OCI-LY7 (cell line): ENCODE data around the gene RIMS1. TPM values are rescaled to one million over a fixed set of nuclear protein-coding genes. Genes with fewer than 3 reads are reported as not detected.
"Not testable (repeated sequence)": the region's sequence is repeated elsewhere in the genome, so short reads cannot be mapped to it uniquely, and the experiment has no call there.

Source experiments
- BruUV-seq: library from RNA; stranded (reverse); fragments of 400-500 nt; replicated peaks from 2 replicates; lab custom pipeline; 2021; lab: Mats Ljungman, UMichigan
- CTCF ChIA-PET: fragments of 300-600 bp; sonication (Branson Sonifier 250); formaldehyde crosslinking; loops from one replicate; lab custom pipeline; 2022; ENCODE audit warnings: antibody characterized with exemption; ENCODE audit not compliant: unreplicated experiment; lab: Charles Lee
- POLR2A ChIA-PET: fragments of 300-600 bp; sonication (Branson Sonifier 250); formaldehyde crosslinking; loops from one replicate; lab custom pipeline; 2022; ENCODE audit warnings: antibody characterized with exemption; lab: Charles Lee
- DNase-seq: peaks from one replicate; pipeline ENCODE4 v3.0.0-alpha.2; 2015; ENCODE audit warnings: low spot score
- H2AFZ ChIP-seq: fragments of 200-600 bp; sonication (generic), shearing (Covaris generic); 2 replicates; pipeline ENCODE4 v1.6.1; 2014; ENCODE audit warnings: mild to moderate bottlenecking, antibody characterized with exemption, low read length, moderate library complexity
- H3K27ac ChIP-seq: fragments of 200-600 bp; sonication (generic); 2 replicates; pipeline ENCODE4 v1.5.1; 2014; ENCODE audit warnings: mixed run types, low read depth, mild to moderate bottlenecking, moderate library complexity, low read length, inconsistent platforms; ENCODE audit not compliant: poor library complexity, severe bottlenecking
- H3K36me3 ChIP-seq: fragments of 200-600 bp; sonication (generic); 2 replicates; pipeline ENCODE4 v1.6.1; 2014; ENCODE audit warnings: mild to moderate bottlenecking, antibody characterized with exemption, low read length, moderate library complexity, mixed read lengths; ENCODE audit not compliant: insufficient read depth
- H3K4me1 ChIP-seq: fragments of 200-600 bp; sonication (generic); 2 replicates; pipeline ENCODE4 v1.5.1; 2014; ENCODE audit warnings: mild to moderate bottlenecking, low read length; ENCODE audit not compliant: insufficient read depth, poor library complexity, severe bottlenecking
- H3K4me2 ChIP-seq: fragments of 200-600 bp; sonication (generic); 2 replicates; pipeline ENCODE4 v1.6.1; 2014; ENCODE audit warnings: mild to moderate bottlenecking, low read length
- H3K4me3 ChIP-seq: fragments of 200-600 bp; sonication (generic); 2 replicates; pipeline ENCODE4 v1.5.1; 2014; ENCODE audit warnings: mild to moderate bottlenecking, low read depth, low read length; ENCODE audit not compliant: poor library complexity, severe bottlenecking
- H3K79me2 ChIP-seq: fragments of 200-600 bp; sonication (generic); 2 replicates; pipeline ENCODE4 v1.6.1; 2016; ENCODE audit warnings: low read depth, mild to moderate bottlenecking, low read length, moderate library complexity, mixed read lengths; ENCODE audit not compliant: insufficient read depth
- H3K9me2 ChIP-seq: fragments of 200-600 bp; sonication (generic); 2 replicates; pipeline ENCODE4 v1.6.1; 2016; ENCODE audit warnings: mild to moderate bottlenecking, low read length, mixed read lengths; ENCODE audit not compliant: insufficient read depth
- H3K9me3 ChIP-seq: fragments of 200-600 bp; sonication (generic); 2 replicates; pipeline ENCODE4 v1.6.1; 2014; ENCODE audit warnings: mild to moderate bottlenecking, mixed run types, low read length, mixed read lengths
- H4K20me1 ChIP-seq: fragments of 200-600 bp; sonication (generic); 2 replicates; pipeline ENCODE4 v1.6.1; 2014; ENCODE audit warnings: mild to moderate bottlenecking, antibody characterized with exemption, low read length, moderate library complexity, mixed read lengths; ENCODE audit not compliant: insufficient read depth
- EZH2phosphoT487 ChIP-seq: fragments of 200-600 bp; sonication (generic); IDR thresholded peaks from 2 replicates; pipeline ENCODE4 v1.6.1; 2018; ENCODE audit warnings: low read depth, borderline replicate concordance, mild to moderate bottlenecking, mixed run types, antibody characterized with exemption, low read length, moderate library complexity, mixed read lengths
- intact Hi-C: fragments of 100-400 bp; cut with micrococcal nuclease; formaldehyde crosslinking; loops from one replicate; pipeline ENCODE4 v1.10.0; 2022; ENCODE audit not compliant: unreplicated experiment
- total RNA-seq, 2 experiments: library from RNA; depleted of rRNA in 1 of 2; stranded (reverse); fragments of >200 nt in 1 of 2; shearing (Covaris generic) in 1 of 2; gene quantifications; 2 replicates each; pipeline ENCODE4 v1.2.3, GENCODE V29; 2014 to 2022
- TF ChIP-seq, protein P1 (sequence below): fragments of 200-600 bp; sonication (generic); conservative IDR thresholded peaks from 2 replicates; pipeline ENCODE4 v1.5.1; 2014; ENCODE audit warnings: mild to moderate bottlenecking, antibody characterized with exemption, low read length, moderate library complexity, mixed read lengths

Gene RIMS1
- total RNA-seq, 2 experiments from 2014 or later, result not detected

DNA sequence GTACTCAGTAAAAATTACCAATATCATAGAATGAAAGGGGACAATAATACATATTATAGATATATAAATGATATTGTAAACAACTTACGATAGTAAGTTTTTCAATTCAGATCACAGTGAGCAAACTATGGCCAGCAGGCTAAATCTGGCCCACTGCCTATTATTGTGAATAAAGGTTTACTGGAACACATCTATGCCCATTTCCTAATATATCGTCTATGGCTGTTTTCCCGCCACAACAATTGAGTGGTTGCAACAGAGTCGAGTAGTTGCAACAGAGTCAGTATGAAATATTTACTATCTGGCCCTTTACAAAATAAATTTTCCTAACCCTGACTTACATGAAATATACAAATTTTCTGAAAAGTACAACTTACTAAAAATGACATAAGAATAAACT, 438.2 kb downstream of the RIMS1 start:
- Histone ChIP-seq H4K20me1 (no peaks in the 10 kb centered on the region), H3K4me1 (no peaks in the 10 kb centered on the region), H3K9me3 (no peaks in the 10 kb centered on the region), H3K79me2 (no peaks in the 10 kb centered on the region), H3K9me2 (no peaks in the 10 kb centered on the region), H3K4me3 (no peak overlapping the region), H2AFZ (no peak overlapping the region), H3K27ac (no peak overlapping the region), H3K4me2 (no peak overlapping the region), H3K36me3 (no peaks in the 10 kb centered on the region)
- POLR2A ChIA-PET, result no interaction called here
- CTCF ChIA-PET, result no interaction called here
- no peak for DNase-seq
- BruUV-seq, result no TSS peak
- intact Hi-C loops, result no loop called here
- TF ChIP-seq EZH2phosphoT487, result no peak
- TF ChIP-seq, protein P1, sequence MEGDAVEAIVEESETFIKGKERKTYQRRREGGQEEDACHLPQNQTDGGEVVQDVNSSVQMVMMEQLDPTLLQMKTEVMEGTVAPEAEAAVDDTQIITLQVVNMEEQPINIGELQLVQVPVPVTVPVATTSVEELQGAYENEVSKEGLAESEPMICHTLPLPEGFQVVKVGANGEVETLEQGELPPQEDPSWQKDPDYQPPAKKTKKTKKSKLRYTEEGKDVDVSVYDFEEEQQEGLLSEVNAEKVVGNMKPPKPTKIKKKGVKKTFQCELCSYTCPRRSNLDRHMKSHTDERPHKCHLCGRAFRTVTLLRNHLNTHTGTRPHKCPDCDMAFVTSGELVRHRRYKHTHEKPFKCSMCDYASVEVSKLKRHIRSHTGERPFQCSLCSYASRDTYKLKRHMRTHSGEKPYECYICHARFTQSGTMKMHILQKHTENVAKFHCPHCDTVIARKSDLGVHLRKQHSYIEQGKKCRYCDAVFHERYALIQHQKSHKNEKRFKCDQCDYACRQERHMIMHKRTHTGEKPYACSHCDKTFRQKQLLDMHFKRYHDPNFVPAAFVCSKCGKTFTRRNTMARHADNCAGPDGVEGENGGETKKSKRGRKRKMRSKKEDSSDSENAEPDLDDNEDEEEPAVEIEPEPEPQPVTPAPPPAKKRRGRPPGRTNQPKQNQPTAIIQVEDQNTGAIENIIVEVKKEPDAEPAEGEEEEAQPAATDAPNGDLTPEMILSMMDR, result no peak

DNA sequence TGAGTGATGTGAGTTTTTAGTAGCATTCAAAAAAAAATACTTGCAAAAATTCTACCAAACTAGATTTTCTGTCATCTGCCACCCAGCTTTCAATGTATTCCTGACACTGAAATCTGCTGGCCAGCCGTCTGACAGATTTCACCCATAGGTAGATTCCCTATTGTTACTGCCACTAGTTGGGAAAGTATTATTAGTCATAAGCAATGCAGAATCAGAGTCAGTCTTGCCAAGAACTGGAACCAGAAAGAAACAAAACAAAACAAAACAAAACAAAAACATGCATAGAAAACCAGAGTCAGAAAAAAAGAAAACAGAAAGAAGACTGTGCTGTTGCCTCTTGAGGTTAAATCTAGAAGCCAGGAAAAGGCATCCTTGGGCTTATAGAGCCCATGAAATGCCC, 442.4 kb downstream of the RIMS1 start:
- no peaks in the 10 kb centered on the region for H4K20me1 ChIP-seq
- CTCF ChIA-PET, result no interaction called here
- no peak overlapping the region for H2AFZ ChIP-seq
- no peaks in the 10 kb centered on the region for H3K36me3 ChIP-seq
- H3K4me3 ChIP-seq, result no peak overlapping the region
- H3K4me1 ChIP-seq, result no peaks in the 10 kb centered on the region
- BruUV-seq, result no TSS peak
- H3K79me2 ChIP-seq, result no peaks in the 10 kb centered on the region
- no peak overlapping the region for H3K4me2 ChIP-seq
- no peaks in the 10 kb centered on the region for H3K9me2 ChIP-seq
- no peak for DNase-seq
- intact Hi-C loops, result no loop called here
- TF ChIP-seq, protein P1, result no peak
- TF ChIP-seq EZH2phosphoT487, result no peak
- POLR2A ChIA-PET, result interaction anchor here (0.7 to 1.3 kb wide), 2 partner anchors 22 to 57 kb away, joined by 3 read pairs; no protein-coding TSS in a partner anchor
- no peaks in the 10 kb centered on the region for H3K9me3 ChIP-seq
- no peak overlapping the region for H3K27ac ChIP-seq

DNA sequence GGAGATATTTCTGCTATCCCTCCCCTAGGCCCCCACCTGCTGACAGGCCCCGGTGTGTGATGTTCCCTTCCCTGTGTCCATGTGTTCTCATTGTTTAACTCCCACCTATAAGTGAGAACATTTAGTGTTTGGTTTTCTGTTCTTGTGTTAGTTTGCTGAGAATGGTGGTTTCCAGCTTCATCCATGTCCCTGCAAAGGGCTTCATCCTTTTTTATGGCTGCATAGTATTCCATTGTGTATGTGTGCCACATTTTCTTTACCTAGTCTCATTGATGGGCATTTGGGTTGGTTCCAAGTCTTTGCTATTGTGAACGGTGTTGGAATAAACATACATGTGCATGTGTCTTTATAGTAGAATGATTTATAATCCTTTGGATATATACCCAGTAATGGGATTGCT, 448.9 kb downstream of the RIMS1 start:
- CTCF ChIA-PET, DNase-seq: not testable (repeated sequence)

More for the DNA sequence above, 448.9 kb downstream of the RIMS1 start:
- H3K27ac ChIP-seq, H3K79me2 ChIP-seq, BruUV-seq, H3K4me2 ChIP-seq, H4K20me1 ChIP-seq, H3K4me1 ChIP-seq, intact Hi-C loops, H2AFZ ChIP-seq, H3K4me3 ChIP-seq, H3K36me3 ChIP-seq, H3K9me2 ChIP-seq, H3K9me3 ChIP-seq: not testable (repeated sequence)
- POLR2A ChIA-PET, result interaction anchor here (0.7 kb wide), 2 partner anchors 26 to 242 kb away, joined by 3 read pairs; no protein-coding TSS in a partner anchor
